A673 (cell line): ENCODE results near the gene MGLL.

Experiments
- EZH2 ChIP-seq: fragments of 200-600 bp; sonication (generic); IDR thresholded peaks from 2 replicates; pipeline ENCODE4 v1.6.1; 2017; ENCODE audit warnings: borderline replicate concordance, low read depth, mild to moderate bottlenecking, mixed read lengths, antibody characterized with exemption, low read length; ENCODE audit not compliant: poor library complexity, severe bottlenecking
- TF ChIP-seq, protein P1 (sequence below): fragments of 300-800, 200-600 bp; sonication (generic); conservative IDR thresholded peaks from 2 replicates; pipeline ENCODE4 v1.5.1; 2017; ENCODE audit warnings: low read depth, mild to moderate bottlenecking, antibody characterized with exemption, low read length, moderate library complexity, mixed read lengths

DNA sequence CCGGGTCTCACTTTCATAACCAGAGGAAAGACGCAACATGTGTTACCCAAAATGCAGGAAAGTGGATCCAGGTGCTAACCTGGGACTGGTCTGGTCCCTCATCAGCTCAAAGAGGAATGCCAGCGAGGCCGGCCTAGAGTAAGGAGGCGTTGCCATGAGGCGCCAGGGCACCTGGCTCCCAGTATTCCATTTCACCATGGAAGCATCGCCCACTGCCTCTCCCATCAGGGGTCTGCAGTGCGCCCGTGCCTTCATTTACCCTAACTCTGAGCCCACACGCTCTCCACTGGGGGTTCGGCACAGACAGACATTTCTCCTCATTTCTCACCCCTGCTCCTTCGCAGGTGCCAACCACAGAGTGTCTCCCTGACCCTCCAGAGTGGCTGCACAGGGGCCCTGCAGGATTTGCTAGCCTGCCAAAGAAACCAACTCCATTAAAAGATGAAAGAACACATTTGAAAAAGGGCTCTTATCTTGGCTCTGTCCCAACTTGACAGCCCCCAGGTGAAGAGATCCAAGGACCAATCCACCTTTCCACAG, 88.1 kb downstream of the MGLL start:
- TF ChIP-seq, protein P1, sequence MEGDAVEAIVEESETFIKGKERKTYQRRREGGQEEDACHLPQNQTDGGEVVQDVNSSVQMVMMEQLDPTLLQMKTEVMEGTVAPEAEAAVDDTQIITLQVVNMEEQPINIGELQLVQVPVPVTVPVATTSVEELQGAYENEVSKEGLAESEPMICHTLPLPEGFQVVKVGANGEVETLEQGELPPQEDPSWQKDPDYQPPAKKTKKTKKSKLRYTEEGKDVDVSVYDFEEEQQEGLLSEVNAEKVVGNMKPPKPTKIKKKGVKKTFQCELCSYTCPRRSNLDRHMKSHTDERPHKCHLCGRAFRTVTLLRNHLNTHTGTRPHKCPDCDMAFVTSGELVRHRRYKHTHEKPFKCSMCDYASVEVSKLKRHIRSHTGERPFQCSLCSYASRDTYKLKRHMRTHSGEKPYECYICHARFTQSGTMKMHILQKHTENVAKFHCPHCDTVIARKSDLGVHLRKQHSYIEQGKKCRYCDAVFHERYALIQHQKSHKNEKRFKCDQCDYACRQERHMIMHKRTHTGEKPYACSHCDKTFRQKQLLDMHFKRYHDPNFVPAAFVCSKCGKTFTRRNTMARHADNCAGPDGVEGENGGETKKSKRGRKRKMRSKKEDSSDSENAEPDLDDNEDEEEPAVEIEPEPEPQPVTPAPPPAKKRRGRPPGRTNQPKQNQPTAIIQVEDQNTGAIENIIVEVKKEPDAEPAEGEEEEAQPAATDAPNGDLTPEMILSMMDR = no peak
- no peak for TF ChIP-seq EZH2
